ENCODE data around the gene NUMB. TPM values are rescaled to one million over a fixed set of nuclear protein-coding genes. Genes with fewer than 3 reads are reported as not detected.

The NUMB gene
- total RNA-seq, 2 experiments from 2014 or later = 27.9 to 31.5 TPM

GRCh38 chr14:73266317-73266716 is 192.0 kb downstream of the NUMB start:
- no peak overlapping the region for H3K4me3 ChIP-seq (ENCODE audit: low read length)
- Mint-ChIP-seq H3K27me3 (peaks cover 18% of the 10 kb centered on the region), H3K4me3 (no peak overlapping the region), H3K9me3 (no peaks in the 10 kb centered on the region), H3K36me3 (ENCODE audit: low read depth) (no peaks in the 10 kb centered on the region), H3K27ac (no peak overlapping the region), H3K4me1 (ENCODE audit: low read depth) (peaks cover 12% of the 10 kb centered on the region)
- ATAC-seq (ENCODE audit: poor library complexity) = no peak
- no peaks in the 10 kb centered on the region for H3K36me3 ChIP-seq (ENCODE audit: insufficient read depth, low read length)
- no peak for DNase-seq
- ChIA-PET CTCF (no interaction called here), POLR2A (no interaction called here)
- no peaks in the 10 kb centered on the region for H3K9me3 ChIP-seq (ENCODE audit: control insufficient read depth in 1 of 2, insufficient read depth in 1 of 2, low read length in 2 of 2)
- TF ChIP-seq CTCF (IDR thresholded peaks at IDR 0.05) = no peak
- intact Hi-C loops (cut with DNase I, micrococcal nuclease) = no loop called here
- H3K27ac ChIP-seq (ENCODE audit: low read depth in 1 of 2, low read length in 2 of 2) = no peak overlapping the region
- H3K4me1 ChIP-seq (ENCODE audit: insufficient read depth, low read length) = peaks cover 10% of the 10 kb centered on the region
- H3K27me3 ChIP-seq (ENCODE audit: control insufficient read depth in 1 of 2, insufficient read depth in 2 of 2, low read length in 2 of 2) = peaks cover 0 to 2% of the 10 kb centered on the region in 2 experiments

GRCh38 chr14:73265721-73266046 is 192.7 kb downstream of the NUMB start:
- intact Hi-C loops (cut with DNase I, micrococcal nuclease) = no loop called here
- Mint-ChIP-seq H3K4me1 (ENCODE audit: low read depth) (peaks cover 7% of the 10 kb centered on the region), H3K27me3 (peaks cover 15% of the 10 kb centered on the region), H3K36me3 (ENCODE audit: low read depth) (no peaks in the 10 kb centered on the region), H3K9me3 (no peaks in the 10 kb centered on the region), H3K27ac (no peak overlapping the region), H3K4me3 (no peak overlapping the region)
- Histone ChIP-seq H3K4me1 (ENCODE audit: insufficient read depth, low read length) (peaks cover 10% of the 10 kb centered on the region), H3K27ac (ENCODE audit: low read depth in 1 of 2, low read length in 2 of 2) (no peak overlapping the region), H3K27me3 (ENCODE audit: control insufficient read depth in 1 of 2, insufficient read depth in 2 of 2, low read length in 2 of 2) (peaks cover 0 to 2% of the 10 kb centered on the region in 2 experiments), H3K36me3 (ENCODE audit: insufficient read depth, low read length) (no peaks in the 10 kb centered on the region), H3K4me3 (ENCODE audit: low read length) (no peak overlapping the region), H3K9me3 (ENCODE audit: control insufficient read depth in 1 of 2, insufficient read depth in 1 of 2, low read length in 2 of 2) (no peaks in the 10 kb centered on the region)
- no peak for ATAC-seq (ENCODE audit: poor library complexity)
- DNase-seq = no peak
- CTCF ChIA-PET = no interaction called here
- POLR2A ChIA-PET = no interaction called here
- TF ChIP-seq CTCF (IDR thresholded peaks at IDR 0.05) = no peak

GRCh38 chr14:73264885-73265720 is 193.2 kb downstream of the NUMB start:
- H3K9me3 Mint-ChIP-seq = no peaks in the 10 kb centered on the region
- DNase-seq (no peak), ATAC-seq (ENCODE audit: poor library complexity) (no peak)
- Histone ChIP-seq H3K4me1 (ENCODE audit: insufficient read depth, low read length) (peaks cover 5% of the 10 kb centered on the region), H3K9me3 (ENCODE audit: control insufficient read depth in 1 of 2, insufficient read depth in 1 of 2, low read length in 2 of 2) (no peaks in the 10 kb centered on the region), H3K4me3 (ENCODE audit: low read length) (no peak overlapping the region), H3K27me3 (ENCODE audit: control insufficient read depth in 1 of 2, insufficient read depth in 2 of 2, low read length in 2 of 2) (peaks cover 0 to 2% of the 10 kb centered on the region in 2 experiments), H3K27ac (ENCODE audit: low read depth in 1 of 2, low read length in 2 of 2) (no peak overlapping the region), H3K36me3 (ENCODE audit: insufficient read depth, low read length) (no peaks in the 10 kb centered on the region)
- no peak overlapping the region for H3K27ac Mint-ChIP-seq
- no peak for TF ChIP-seq CTCF (IDR thresholded peaks at IDR 0.05)
- no peaks in the 10 kb centered on the region for H3K36me3 Mint-ChIP-seq (ENCODE audit: low read depth)
- H3K4me1 Mint-ChIP-seq (ENCODE audit: low read depth) = peaks cover 1% of the 10 kb centered on the region
- intact Hi-C loops (cut with DNase I, micrococcal nuclease) = no loop called here
- ChIA-PET POLR2A (no interaction called here), CTCF (no interaction called here)
- no peak overlapping the region for H3K4me3 Mint-ChIP-seq
- peaks cover 10% of the 10 kb centered on the region for H3K27me3 Mint-ChIP-seq

All from CD4-positive, alpha-beta T cell (primary cell).